WTC11 (cell line): ENCODE results near the gene SLC34A1.

Experiments used
- ATF1 ChIP-seq: sonication (generic); formaldehyde crosslinking; IDR thresholded peaks from 2 replicates; pipeline ENCODE4 v1.8.1; 2023; ENCODE audit warnings: mild to moderate bottlenecking, moderate library complexity, missing genetic modification reagents
- ATF3 ChIP-seq: sonication (generic); formaldehyde crosslinking; conservative IDR thresholded peaks from 2 replicates; pipeline ENCODE4 v1.8.1; 2022; ENCODE audit warnings: mild to moderate bottlenecking, missing genetic modification reagents
- CBFB ChIP-seq: sonication (generic); formaldehyde crosslinking; IDR thresholded peaks from 2 replicates; pipeline ENCODE4 v1.8.1; 2022; ENCODE audit warnings: mild to moderate bottlenecking, low read depth, missing genetic modification reagents
- CTCF ChIP-seq: fragments of 200-600 bp; IDR thresholded peaks from 2 replicates; pipeline ENCODE4 v1.8.0; 2022; ENCODE audit warnings: antibody characterized with exemption
- HMGXB4 ChIP-seq: sonication (generic); formaldehyde crosslinking; IDR thresholded peaks from 2 replicates; pipeline ENCODE4 v1.8.1; 2023; ENCODE audit warnings: mild to moderate bottlenecking, moderate library complexity, missing genetic modification reagents
- IRF1 ChIP-seq: sonication (generic); formaldehyde crosslinking; IDR thresholded peaks from 2 replicates; pipeline ENCODE4 v1.8.0; 2023; ENCODE audit warnings: missing genetic modification reagents
- MLX ChIP-seq: sonication (generic); formaldehyde crosslinking; IDR thresholded peaks from 2 replicates; pipeline ENCODE4 v1.8.1; 2023; ENCODE audit warnings: mild to moderate bottlenecking, missing genetic modification reagents, moderate library complexity
- SP1 ChIP-seq: sonication (generic); formaldehyde crosslinking; conservative IDR thresholded peaks from 2 replicates; pipeline ENCODE4 v1.8.1; 2022; ENCODE audit warnings: missing genetic modification reagents
- TEAD4 ChIP-seq: sonication (generic); formaldehyde crosslinking; IDR thresholded peaks from 2 replicates; pipeline ENCODE4 v1.8.0; 2022; ENCODE audit warnings: mild to moderate bottlenecking, missing genetic modification reagents
- ZBTB21 ChIP-seq: sonication (generic); formaldehyde crosslinking; IDR thresholded peaks from 2 replicates; pipeline ENCODE4 v1.8.1; 2023; ENCODE audit warnings: mild to moderate bottlenecking, missing genetic modification reagents, borderline replicate concordance

GRCh38 chr5:177403102-177403791 lies 19.0 kb downstream of the SLC34A1 start:
- TF ChIP-seq HMGXB4: peak; percentile 20; the same call in 1 of the 2 replicates
- no peak for TF ChIP-seq ATF3 (CRISPR knock-in tag)
- TF ChIP-seq CTCF: no peak
- TF ChIP-seq MLX (CRISPR knock-in tag): no peak
- no peak for TF ChIP-seq SP1 (CRISPR knock-in tag)
- TF ChIP-seq ATF1 (CRISPR knock-in tag): no peak
- TF ChIP-seq ZBTB21 (CRISPR knock-in tag): no peak
- no peak for TF ChIP-seq CBFB (CRISPR knock-in tag)
- TF ChIP-seq IRF1 (CRISPR knock-in tag): peak; percentile 61; the same call in 1 of the 2 replicates
- no peak for TF ChIP-seq TEAD4 (CRISPR knock-in tag)
